Glutamatergic neuron (in vitro differentiated cells): ENCODE measurements around the gene TBC1D1. TPM values are rescaled to one million over a fixed set of nuclear protein-coding genes. Genes with fewer than 3 reads are reported as not detected.
A peak's percentile ranks its signal among the peaks of the same experiment; 100 is the strongest.

Experiments
- DNase-seq: peaks from one replicate; pipeline ENCODE4 v3.0.0; 2022
- H3K27ac Mint-ChIP-seq: one replicate; pipeline ENCODE4 v1.8.0; 2020; ENCODE audit warnings: mild to moderate bottlenecking, mixed read lengths, inconsistent platforms; ENCODE audit not compliant: unreplicated experiment
- H3K27me3 Mint-ChIP-seq: one replicate; pipeline ENCODE4 v1.8.0; 2020; ENCODE audit warnings: mild to moderate bottlenecking, moderate library complexity, mixed read lengths, inconsistent platforms; ENCODE audit not compliant: unreplicated experiment
- H3K36me3 Mint-ChIP-seq: one replicate; pipeline ENCODE4 v1.8.0; 2020; ENCODE audit warnings: mild to moderate bottlenecking, mixed read lengths, inconsistent platforms; ENCODE audit not compliant: unreplicated experiment
- H3K4me1 Mint-ChIP-seq: one replicate; pipeline ENCODE4 v1.8.0; 2020; ENCODE audit warnings: mild to moderate bottlenecking, low read depth, mixed read lengths, inconsistent platforms; ENCODE audit not compliant: unreplicated experiment
- H3K4me3 Mint-ChIP-seq: one replicate; pipeline ENCODE4 v1.8.0; 2020; ENCODE audit warnings: mild to moderate bottlenecking, mixed read lengths, inconsistent platforms; ENCODE audit not compliant: unreplicated experiment
- H3K9me3 Mint-ChIP-seq: one replicate; pipeline ENCODE4 v1.8.0; 2020; ENCODE audit warnings: mild to moderate bottlenecking, moderate library complexity, mixed read lengths, inconsistent platforms; ENCODE audit not compliant: unreplicated experiment
- total RNA-seq: library from RNA; stranded (reverse); fragmentation: NEBNext Ultra II Directional; extraction: Animal tissue kit (Norgen Biotek cat#: 25700); gene quantifications from one replicate; pipeline ENCODE4 v1.2.1, GENCODE V29; 2021; ENCODE audit not compliant: unreplicated experiment
- TF ChIP-seq, protein P1 (sequence below): fragments of 200-600 bp; sonication (generic); IDR thresholded peaks from one replicate; pipeline ENCODE4 v1.5.0; 2021; ENCODE audit not compliant: partially characterized antibody, unreplicated experiment

Gene TBC1D1
- total RNA-seq, 1 donor from 2014 or later, result 106 TPM

DNA sequence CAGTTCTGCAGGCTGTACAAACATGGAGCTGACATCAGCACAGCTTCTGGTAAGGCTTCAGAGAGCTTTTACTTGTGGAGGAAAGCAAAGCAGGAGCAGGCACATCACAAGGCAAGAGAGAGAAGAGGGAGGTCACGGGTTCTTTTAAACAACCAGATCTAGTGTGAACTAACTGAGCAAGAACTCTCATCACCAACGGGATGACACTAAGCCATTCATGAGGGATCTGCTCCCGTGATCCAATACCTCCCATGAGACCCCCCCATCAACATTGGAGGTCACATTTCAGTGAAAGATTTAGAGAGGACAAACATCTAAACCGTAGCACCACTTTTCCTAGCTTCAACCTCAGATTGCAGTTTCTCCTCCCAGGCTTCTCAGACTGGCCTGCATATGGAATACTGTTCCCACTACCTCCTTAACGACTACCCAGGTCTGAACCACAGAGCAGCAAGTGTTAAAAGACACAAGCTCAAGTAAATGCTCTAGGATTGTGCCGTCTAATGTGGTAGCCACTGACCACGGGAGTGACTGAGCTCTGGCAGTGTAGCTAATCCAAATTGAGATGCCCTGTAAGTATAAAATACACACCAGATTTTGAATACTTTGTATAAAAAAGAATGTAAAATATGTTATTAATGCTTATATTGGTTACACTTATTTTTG, 262.0 kb downstream of the TBC1D1 start:
- no peak overlapping the region for H3K4me3 Mint-ChIP-seq
- peaks cover 4% of the 10 kb centered on the region for H3K36me3 Mint-ChIP-seq
- no peak overlapping the region for H3K27ac Mint-ChIP-seq
- peaks cover 2% of the 10 kb centered on the region for H3K27me3 Mint-ChIP-seq
- no peak for DNase-seq
- peaks cover 3% of the 10 kb centered on the region for H3K9me3 Mint-ChIP-seq
- TF ChIP-seq, protein P1, sequence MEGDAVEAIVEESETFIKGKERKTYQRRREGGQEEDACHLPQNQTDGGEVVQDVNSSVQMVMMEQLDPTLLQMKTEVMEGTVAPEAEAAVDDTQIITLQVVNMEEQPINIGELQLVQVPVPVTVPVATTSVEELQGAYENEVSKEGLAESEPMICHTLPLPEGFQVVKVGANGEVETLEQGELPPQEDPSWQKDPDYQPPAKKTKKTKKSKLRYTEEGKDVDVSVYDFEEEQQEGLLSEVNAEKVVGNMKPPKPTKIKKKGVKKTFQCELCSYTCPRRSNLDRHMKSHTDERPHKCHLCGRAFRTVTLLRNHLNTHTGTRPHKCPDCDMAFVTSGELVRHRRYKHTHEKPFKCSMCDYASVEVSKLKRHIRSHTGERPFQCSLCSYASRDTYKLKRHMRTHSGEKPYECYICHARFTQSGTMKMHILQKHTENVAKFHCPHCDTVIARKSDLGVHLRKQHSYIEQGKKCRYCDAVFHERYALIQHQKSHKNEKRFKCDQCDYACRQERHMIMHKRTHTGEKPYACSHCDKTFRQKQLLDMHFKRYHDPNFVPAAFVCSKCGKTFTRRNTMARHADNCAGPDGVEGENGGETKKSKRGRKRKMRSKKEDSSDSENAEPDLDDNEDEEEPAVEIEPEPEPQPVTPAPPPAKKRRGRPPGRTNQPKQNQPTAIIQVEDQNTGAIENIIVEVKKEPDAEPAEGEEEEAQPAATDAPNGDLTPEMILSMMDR, result no peak
- peaks cover 28% of the 10 kb centered on the region for H3K4me1 Mint-ChIP-seq

DNA sequence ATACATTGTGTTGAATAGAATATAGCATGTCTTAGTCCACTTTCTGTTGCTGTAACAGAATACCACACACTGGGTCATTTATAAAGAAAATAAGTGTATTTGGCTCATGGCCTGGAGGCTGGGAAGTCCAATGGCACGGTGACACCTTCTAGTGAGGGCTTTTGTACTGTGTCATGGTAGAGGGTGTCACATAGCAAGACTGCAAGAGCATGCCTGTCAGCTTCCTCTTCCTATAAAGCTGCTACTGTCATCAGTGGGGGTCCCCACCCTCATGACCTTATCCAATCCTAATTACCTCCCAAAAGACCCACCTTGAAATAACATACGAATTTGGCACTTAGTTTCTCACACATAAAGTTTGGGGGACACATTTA, 262.5 kb downstream of the TBC1D1 start:
- Mint-ChIP-seq H3K27me3 (peaks cover 2% of the 10 kb centered on the region), H3K4me1 (peaks cover 28% of the 10 kb centered on the region), H3K4me3 (no peak overlapping the region), H3K36me3 (peaks cover 4% of the 10 kb centered on the region), H3K27ac (no peak overlapping the region), H3K9me3 (peaks cover 3% of the 10 kb centered on the region)
- TF ChIP-seq, protein P1, result no peak
- DNase-seq, result no peak

DNA sequence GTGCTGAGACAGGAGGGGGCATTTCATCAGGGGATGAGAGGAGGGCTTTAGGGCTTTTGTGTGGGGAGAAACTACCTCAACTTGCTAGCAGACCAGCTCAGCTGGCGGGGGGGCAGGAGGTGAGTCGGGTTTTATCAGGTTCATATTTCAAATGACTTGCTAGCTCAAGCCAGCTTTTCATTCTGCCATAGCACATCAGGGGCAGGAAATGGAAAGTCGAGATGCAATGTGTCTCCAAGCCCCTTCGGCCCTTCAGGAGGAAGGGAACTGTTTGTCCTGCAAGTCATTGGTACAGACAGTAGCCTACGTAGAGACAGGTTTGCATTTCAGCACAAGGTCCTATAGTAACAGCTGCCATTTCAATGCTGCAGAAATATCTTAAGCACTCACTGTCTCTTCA, 263.4 kb downstream of the TBC1D1 start:
- Mint-ChIP-seq H3K9me3 (peaks cover 3% of the 10 kb centered on the region), H3K27ac (peak overlapping the region; percentile 9), H3K27me3 (peaks cover 2% of the 10 kb centered on the region), H3K4me3 (no peak overlapping the region), H3K36me3 (peaks cover 4% of the 10 kb centered on the region), H3K4me1 (peaks cover 26% of the 10 kb centered on the region)
- TF ChIP-seq, protein P1, result no peak
- DNase-seq, result no peak

DNA sequence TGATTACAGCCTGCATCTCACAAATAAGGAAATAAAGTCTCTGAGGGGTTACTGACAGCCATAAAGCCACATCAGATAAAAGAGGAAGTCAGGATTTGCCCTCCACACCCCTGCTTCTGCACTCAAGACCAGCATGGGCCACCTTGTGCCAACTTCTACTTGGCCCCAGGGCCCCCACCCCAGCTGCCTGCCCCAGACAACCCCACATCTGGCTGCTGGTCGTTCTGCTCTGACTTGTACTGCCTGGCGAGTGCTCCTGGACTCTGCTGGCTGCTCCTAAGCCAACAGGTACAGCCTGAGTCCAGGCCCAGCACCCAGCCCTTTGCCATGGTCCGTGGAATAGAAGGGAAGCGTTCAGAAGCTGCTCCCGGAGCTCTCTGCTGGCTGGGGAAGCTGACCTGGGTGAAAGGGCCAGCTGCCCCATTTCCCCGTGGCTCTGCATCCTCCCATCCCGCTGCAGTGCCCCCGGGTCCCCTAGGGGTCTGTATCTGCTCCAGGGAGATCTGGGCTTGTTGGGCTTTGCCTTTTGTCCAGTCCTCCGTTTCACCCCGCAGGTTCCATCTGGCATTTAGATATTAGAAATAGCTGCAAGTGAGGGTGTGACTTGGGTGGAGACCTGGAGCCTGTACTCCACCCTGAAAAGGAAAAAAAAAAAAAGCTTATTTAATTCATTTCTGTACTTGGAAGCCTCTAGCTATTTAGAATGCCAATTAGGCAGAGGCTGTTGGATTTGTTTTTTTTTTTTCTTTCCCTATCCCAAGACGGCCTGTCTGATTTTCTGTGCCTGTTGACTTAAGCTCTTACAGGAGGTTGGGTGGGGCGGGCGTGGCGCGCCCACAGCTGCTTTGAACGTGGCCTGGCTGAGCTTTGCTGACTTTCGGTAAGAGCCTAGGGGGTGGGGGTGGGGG, 264.1 kb downstream of the TBC1D1 start:
- TF ChIP-seq, protein P1, result no peak
- Mint-ChIP-seq H3K36me3 (no peaks in the 10 kb centered on the region), H3K27ac (peak overlapping the region; percentile 9), H3K27me3 (no peaks in the 10 kb centered on the region), H3K9me3 (no peaks in the 10 kb centered on the region), H3K4me1 (peaks cover 20% of the 10 kb centered on the region), H3K4me3 (no peak overlapping the region)
- peak; percentile 30 for DNase-seq
